GM12878 (cell line): Measurements from ENCODE around the gene CRYBB1. TPM values are rescaled to one million over a fixed set of nuclear protein-coding genes. Genes with fewer than 3 reads are reported as not detected.

Experiments used
- ATAC-seq: fragments of 200-7000 bp; cut with Tn5 transposase; 3 replicates; pipeline ENCODE4 v1.9.1; 2020; ENCODE audit warnings: mild to moderate bottlenecking, moderate library complexity
- BruUV-seq: library from RNA; stranded (reverse); fragments of 400-500 nt; replicated peaks from 2 replicates; lab custom pipeline; 2021; lab: Mats Ljungman, UMichigan
- CTCF ChIA-PET: fragments of 300-600 bp; sonication (Branson Sonifier 250); formaldehyde crosslinking; extraction: SDS; loops from one replicate; lab custom pipeline; 2021; ENCODE audit warnings: inconsistent platforms; lab: Yijun Ruan, JAX
- POLR2A ChIA-PET: fragments of 350-600 bp; formaldehyde crosslinking; extraction: SDS; loops from one replicate; lab custom pipeline; 2021; ENCODE audit warnings: inconsistent platforms; lab: Charles Lee
- RAD21 ChIA-PET: fragments of 300-600 bp; sonication (Branson Sonifier 250); formaldehyde crosslinking; loops from one replicate; lab custom pipeline; 2023; ENCODE audit warnings: antibody characterized with exemption; ENCODE audit not compliant: unreplicated experiment; lab: Charles Lee
- SMC1A ChIA-PET: fragments of 300-600 bp; sonication (Branson Sonifier 250); formaldehyde crosslinking; loops from one replicate; lab custom pipeline; 2023; ENCODE audit not compliant: unreplicated experiment, uncharacterized antibody; lab: Charles Lee
- DNase-seq: peaks from one replicate; pipeline ENCODE4 v3.0.0-alpha.2; 2011; ENCODE audit warnings: low read depth, low spot score
- FAIRE-seq: peaks from 3 replicates; lab custom pipeline; 2011; peaks lifted over from hg19 to GRCh38; lab: Jason Lieb, UNC
- H2AFZ ChIP-seq: 2 replicates; pipeline ENCODE4 v1.6.0; 2011; ENCODE audit warnings: low read depth, low read length, control low read depth; ENCODE audit not compliant: control insufficient read depth
- H3K27ac ChIP-seq: 2 replicates; pipeline ENCODE4 v1.5.1; 2011; ENCODE audit warnings: control low read depth; ENCODE audit not compliant: control insufficient read depth, insufficient read depth
- H3K27me3 ChIP-seq, 2 experiments: replicated peaks in 1 of 2; 2 replicates each; pipeline versions ENCODE4 v1.6.0 to v1.6.1; 2011; ENCODE audit warnings: low read length in 1 of 2; ENCODE audit not compliant: control insufficient read depth in 2 of 2, insufficient read depth in 2 of 2
- H3K36me3 ChIP-seq, 2 experiments: 2 replicates each; pipeline ENCODE4 v1.5.1; 2011; ENCODE audit warnings: low read length in 1 of 2; ENCODE audit not compliant: control insufficient read depth in 2 of 2, insufficient read depth in 2 of 2
- H3K4me1 ChIP-seq: 2 replicates; pipeline ENCODE4 v1.6.1; 2011; ENCODE audit warnings: mild to moderate bottlenecking, low read length, moderate library complexity, mixed read lengths; ENCODE audit not compliant: control insufficient read depth, insufficient read depth
- H3K4me2 ChIP-seq: 2 replicates; pipeline ENCODE4 v1.6.0; 2011; ENCODE audit warnings: control low read depth; ENCODE audit not compliant: control insufficient read depth, insufficient read depth
- H3K4me3 ChIP-seq: fragments of 200-600 bp; sonication (generic); 2 replicates; pipeline ENCODE4 v1.5.1; 2016
- H3K79me2 ChIP-seq: 2 replicates; pipeline ENCODE4 v1.6.0; 2011; ENCODE audit warnings: low read length; ENCODE audit not compliant: control insufficient read depth, insufficient read depth
- H3K9ac ChIP-seq: 2 replicates; pipeline ENCODE4 v1.8.0; 2011; ENCODE audit warnings: low read length, control low read depth, mixed read lengths; ENCODE audit not compliant: control insufficient read depth, insufficient read depth
- H3K9me3 ChIP-seq: replicated peaks from 3 replicates; pipeline ENCODE4 v1.5.1; 2011; ENCODE audit warnings: mild to moderate bottlenecking, low read length; ENCODE audit not compliant: control insufficient read depth, insufficient read depth
- H4K20me1 ChIP-seq: 2 replicates; pipeline ENCODE4 v1.6.0; 2011; ENCODE audit not compliant: control insufficient read depth, insufficient read depth
- BCLAF1 ChIP-seq: fragments of 450-650 bp; IDR thresholded peaks from 2 replicates; pipeline ENCODE4 v1.6.1; 2017; ENCODE audit warnings: antibody characterized with exemption, mild to moderate bottlenecking, moderate library complexity
- ETV6 ChIP-seq, 2 experiments: fragments of 450-650 bp in 1 of 2; IDR thresholded peaks in 1 of 2; conservative IDR thresholded peaks in 1 of 2; 2 replicates each; pipeline ENCODE4 v1.6.1; 2014; ENCODE audit warnings: antibody characterized with exemption in 1 of 2, borderline replicate concordance in 1 of 2, low read depth in 1 of 2, mild to moderate bottlenecking in 1 of 2, moderate library complexity in 1 of 2
- NFYB ChIP-seq: IDR thresholded peaks from 2 replicates; pipeline ENCODE4 v1.6.1; 2011; ENCODE audit warnings: low read depth, mild to moderate bottlenecking, low read length, improper control_type of control experiment, moderate library complexity; ENCODE audit not compliant: insufficient read depth
- NKRF ChIP-seq: fragments of 450-650 bp; conservative IDR thresholded peaks from 2 replicates; pipeline ENCODE4 v1.6.1; 2017; ENCODE audit warnings: mild to moderate bottlenecking, moderate library complexity
- RBBP5 ChIP-seq: fragments of 200-600 bp; sonication (generic); conservative IDR thresholded peaks from 2 replicates; pipeline ENCODE4 v1.6.1; 2016
- REST ChIP-seq: IDR thresholded peaks from 2 replicates; pipeline ENCODE4 v1.6.1; 2012; ENCODE audit warnings: mild to moderate bottlenecking, low read depth, low read length
- RFX5 ChIP-seq: IDR thresholded peaks from 2 replicates; pipeline ENCODE4 v1.6.1; 2011; ENCODE audit warnings: low read depth, low read length, improper control_type of control experiment
- TBL1XR1 ChIP-seq: IDR thresholded peaks from 2 replicates; pipeline ENCODE4 v1.6.1; 2012; ENCODE audit warnings: low read depth, low read length, improper control_type of control experiment
- ZBTB40 ChIP-seq: fragments of 450-650 bp; IDR thresholded peaks from 2 replicates; pipeline ENCODE4 v1.6.1; 2016; ENCODE audit warnings: mild to moderate bottlenecking, moderate library complexity, borderline replicate concordance
- ZNF384 ChIP-seq: IDR thresholded peaks from 2 replicates; pipeline ENCODE4 v1.6.1; 2012; ENCODE audit warnings: low read depth, mild to moderate bottlenecking, low read length, improper control_type of control experiment, borderline replicate concordance
- ZZZ3 ChIP-seq: IDR thresholded peaks from 2 replicates; pipeline ENCODE4 v1.6.1; 2011; ENCODE audit warnings: low read depth; ENCODE audit not compliant: control insufficient read depth, insufficient read length
- WGBS: methylation state at CpG from one replicate; pipeline ENCODE4 v1.1.6; 2016; ENCODE audit warnings: low lambda C conversion rate; ENCODE audit not compliant: insufficient replicate concordance, insufficient coverage; ENCODE audit errors: missing lambda C conversion rate; 5-methylcytosine and 5-hydroxymethylcytosine counted together
- in situ Hi-C: fragments of 300-500 bp; cut with MboI; formaldehyde crosslinking; loops from 9 replicates; pipeline ENCODE4 v1.14.3; 2018; ENCODE audit warnings: mixed read lengths
- intact Hi-C: fragments of 100-400 bp; cut with micrococcal nuclease; formaldehyde crosslinking; loops from one replicate; pipeline ENCODE4 v1.14.2; 2022; ENCODE audit not compliant: unreplicated experiment
- polyA plus RNA-seq, 11 experiments: library from polyadenylated mRNA; depleted of rRNA in 4 of 11; unstranded in 6 of 11; stranded (reverse) in 5 of 11; fragments of >200 nt; fragmentation: Nextera tagmentation in 4 of 11; fragmentation: Illumina TruSeq in 1 of 11; extraction: Ambion mirVana in 4 of 11; extraction: Trizol in 1 of 11; gene quantifications; 1 replicate in 1 of 11; 2 replicates in 10 of 11; pipeline versions ENCODE4 v1.2.1 to v1.2.3, GENCODE V29; 2011 to 2016; ENCODE audit warnings: inconsistent platforms in 2 of 11, missing spikeins in 2 of 11, low read depth in 1 of 11
- total RNA-seq, 4 experiments: library from RNA; depleted of rRNA in 3 of 4; stranded (reverse); fragments of >200 nt in 3 of 4; fragmentation: Illumina TruSeq in 1 of 4; extraction: Trizol in 1 of 4; gene quantifications; 2 replicates each; pipeline versions ENCODE4 v1.2.1 to v1.2.3, GENCODE V29; 2013 to 2021

CRYBB1 gene
- total and polyA plus RNA-seq, 10 of the 15 experiments (the other 5 are each of a cell fraction or from before 2014, with no cell fraction given) = 0.09 to 0.64 (median 0.23) TPM; not detected in 5

GRCh38 chr22:26646158-26646557 lies 28.3 kb upstream of the CRYBB1 start:
- no peak overlapping the region for H3K9ac ChIP-seq
- H4K20me1 ChIP-seq = no peaks in the 10 kb centered on the region
- peaks cover 0 to 1% of the 10 kb centered on the region in 2 experiments; a peak in 1 of 4 replicates for H3K27me3 ChIP-seq
- ATAC-seq (no peak), FAIRE-seq (no peak), DNase-seq (no peak)
- H3K27ac ChIP-seq = no peak overlapping the region
- no TSS peak for BruUV-seq
- peaks cover 31% of the 10 kb centered on the region for H3K4me1 ChIP-seq
- no peak overlapping the region for H2AFZ ChIP-seq
- ChIA-PET RAD21 (no interaction called here), POLR2A (no interaction called here), CTCF (no interaction called here), SMC1A (interaction anchor here (1.6 kb wide), 1 partner anchor 216 kb away, joined by 3 read pairs; no protein-coding TSS in a partner anchor)
- H3K4me3 ChIP-seq = no peak overlapping the region
- H3K36me3 ChIP-seq = no peaks in the 10 kb centered on the region
- intact Hi-C loops (no loop called here), in situ Hi-C loops (no loop called here)
- H3K4me2 ChIP-seq = no peak overlapping the region
- 51% methylated on average over 5 of the region's 5 CpGs for WGBS
- no peaks in the 10 kb centered on the region for H3K79me2 ChIP-seq
- no peaks in the 10 kb centered on the region for H3K9me3 ChIP-seq
- TF ChIP-seq RFX5 = no peak
- no peak for TF ChIP-seq REST
- no peak for TF ChIP-seq NFYB
- TF ChIP-seq ETV6 (conservative IDR thresholded peaks at IDR 0.05 in 1 of 2, IDR thresholded peaks at IDR 0.05 in 1 of 2; ENCODE audit: borderline replicate concordance in 1 of 2, low read depth in 1 of 2) = no peak
- TF ChIP-seq RBBP5 = no peak
- TF ChIP-seq BCLAF1 = no peak
- TF ChIP-seq ZBTB40 = no peak
- no peak for TF ChIP-seq TBL1XR1
- no peak for TF ChIP-seq NKRF
- no peak for TF ChIP-seq ZNF384
- TF ChIP-seq ZZZ3 = no peak
